A673 (cell line): ENCODE results near the gene SEPTIN10. TPM values are rescaled to one million over a fixed set of nuclear protein-coding genes. Genes with fewer than 3 reads are reported as not detected.
A peak's percentile ranks its signal among the peaks of the same experiment; 100 is the strongest.

ENCODE experiments used
- BruUV-seq: library from RNA; stranded (reverse); fragments of 400-500 nt; replicated peaks from 2 replicates; lab custom pipeline; 2021; lab: Mats Ljungman, UMichigan
- CTCF ChIA-PET: fragments of 300-600 bp; sonication (Branson Sonifier 250); formaldehyde crosslinking; loops from one replicate; lab custom pipeline; 2022; ENCODE audit warnings: antibody characterized with exemption; lab: Charles Lee
- POLR2A ChIA-PET: fragments of 300-600 bp; sonication (Branson Sonifier 250); formaldehyde crosslinking; loops from one replicate; lab custom pipeline; 2022; ENCODE audit warnings: antibody characterized with exemption; ENCODE audit not compliant: low non-redundant PET; lab: Charles Lee
- DNase-seq: peaks from one replicate; pipeline ENCODE4 v3.0.0-alpha.2; 2015; ENCODE audit warnings: low spot score
- H3K27ac ChIP-seq: fragments of 200-600 bp; sonication (generic); 2 replicates; pipeline ENCODE4 v1.5.1; 2016; ENCODE audit warnings: mixed run types, low read depth, mild to moderate bottlenecking, mixed read lengths, antibody characterized with exemption, low read length; ENCODE audit not compliant: poor library complexity, severe bottlenecking
- H3K27me3 ChIP-seq: fragments of 200-600 bp; sonication (generic); replicated peaks from 2 replicates; pipeline ENCODE4 v1.6.1; 2017; ENCODE audit warnings: mixed run types, low read depth, mild to moderate bottlenecking, mixed read lengths, antibody characterized with exemption, low read length; ENCODE audit not compliant: insufficient read depth, poor library complexity
- H3K36me3 ChIP-seq: fragments of 200-600 bp; sonication (generic); 2 replicates; pipeline ENCODE4 v1.6.1; 2016; ENCODE audit warnings: mixed run types, mild to moderate bottlenecking, mixed read lengths, antibody characterized with exemption, low read length; ENCODE audit not compliant: insufficient read depth, poor library complexity, severe bottlenecking
- H3K4me1 ChIP-seq: fragments of 200-600 bp; sonication (generic); 2 replicates; pipeline ENCODE4 v1.6.1; 2017; ENCODE audit warnings: mixed run types, mild to moderate bottlenecking, mixed read lengths, antibody characterized with exemption, low read length; ENCODE audit not compliant: insufficient read depth, poor library complexity, severe bottlenecking
- H3K4me3 ChIP-seq: fragments of 200-600 bp; sonication (generic); 2 replicates; pipeline ENCODE4 v1.5.1; 2016; ENCODE audit warnings: low read depth, mixed run types, mild to moderate bottlenecking, mixed read lengths, low read length; ENCODE audit not compliant: poor library complexity, severe bottlenecking
- H3K9me3 ChIP-seq: fragments of 200-600 bp; sonication (generic); 2 replicates; pipeline ENCODE4 v1.6.1; 2016; ENCODE audit warnings: mixed run types, low read depth, mild to moderate bottlenecking, mixed read lengths, antibody characterized with exemption, low read length; ENCODE audit not compliant: poor library complexity, severe bottlenecking
- CTCF ChIP-seq: fragments of 300-800, 200-600 bp; sonication (generic); conservative IDR thresholded peaks from 2 replicates; pipeline ENCODE4 v1.5.1; 2017; ENCODE audit warnings: low read depth, mild to moderate bottlenecking, antibody characterized with exemption, low read length, moderate library complexity, mixed read lengths
- EZH2 ChIP-seq: fragments of 200-600 bp; sonication (generic); IDR thresholded peaks from 2 replicates; pipeline ENCODE4 v1.6.1; 2017; ENCODE audit warnings: borderline replicate concordance, low read depth, mild to moderate bottlenecking, mixed read lengths, antibody characterized with exemption, low read length; ENCODE audit not compliant: poor library complexity, severe bottlenecking
- intact Hi-C: fragments of 100-400 bp; cut with micrococcal nuclease; formaldehyde crosslinking; loops from one replicate; pipeline ENCODE4 v1.10.0; 2022; ENCODE audit not compliant: unreplicated experiment
- total RNA-seq: library from RNA; stranded (reverse); gene quantifications from 2 replicates; pipeline ENCODE4 v1.2.3, GENCODE V29; 2021

SEPTIN10 gene
- total RNA-seq, 1 experiment from 2014 or later = 118 TPM

GRCh38 chr2:109660046-109660860 lies 46.5 kb upstream of the SEPTIN10 start:
- POLR2A ChIA-PET = no interaction called here
- intact Hi-C loops = no loop called here

GRCh38 chr2:109659396-109660045 lies 45.8 kb upstream of the SEPTIN10 start:
- intact Hi-C loops = no loop called here
- BruUV-seq = no TSS peak
- CTCF ChIA-PET = no interaction called here

More at GRCh38 chr2:109660046-109660860, 46.5 kb upstream of the SEPTIN10 start:
- H3K27me3 ChIP-seq = no peaks in the 10 kb centered on the region
- CTCF ChIA-PET = no interaction called here
- H3K36me3 ChIP-seq = no peaks in the 10 kb centered on the region
- H3K4me3 ChIP-seq = no peak overlapping the region
- no TSS peak for BruUV-seq
- no peaks in the 10 kb centered on the region for H3K9me3 ChIP-seq
- peak; percentile 31 for DNase-seq
- TF ChIP-seq EZH2 (no peak), CTCF (no peak)
- no peaks in the 10 kb centered on the region for H3K4me1 ChIP-seq
- no peak overlapping the region for H3K27ac ChIP-seq

GRCh38 chr2:109655287-109655686 lies 41.5 kb upstream of the SEPTIN10 start:
- intact Hi-C loops = no loop called here
- Histone ChIP-seq H3K36me3 (no peaks in the 10 kb centered on the region), H3K27ac (no peak overlapping the region), H3K4me1 (no peaks in the 10 kb centered on the region), H3K9me3 (no peaks in the 10 kb centered on the region), H3K27me3 (no peaks in the 10 kb centered on the region), H3K4me3 (no peak overlapping the region)
- BruUV-seq = no TSS peak
- no peak for DNase-seq
- CTCF ChIA-PET = no interaction called here
- TF ChIP-seq EZH2 (no peak), CTCF (no peak)
- POLR2A ChIA-PET = no interaction called here

More at GRCh38 chr2:109659396-109660045, 45.8 kb upstream of the SEPTIN10 start:
- Histone ChIP-seq H3K36me3 (no peaks in the 10 kb centered on the region), H3K4me1 (no peaks in the 10 kb centered on the region), H3K27ac (no peak overlapping the region), H3K9me3 (no peaks in the 10 kb centered on the region), H3K4me3 (no peak overlapping the region), H3K27me3 (no peaks in the 10 kb centered on the region)
- DNase-seq = no peak
- no peak for TF ChIP-seq CTCF
- no peak for TF ChIP-seq EZH2
- POLR2A ChIA-PET = no interaction called here
